Measurements from ENCODE around the gene ZNF275.
"Not testable (repeated sequence)": the region's sequence is repeated elsewhere in the genome, so short reads cannot be mapped to it uniquely, and the experiment has no call there.

The ZNF275 gene

DNA sequence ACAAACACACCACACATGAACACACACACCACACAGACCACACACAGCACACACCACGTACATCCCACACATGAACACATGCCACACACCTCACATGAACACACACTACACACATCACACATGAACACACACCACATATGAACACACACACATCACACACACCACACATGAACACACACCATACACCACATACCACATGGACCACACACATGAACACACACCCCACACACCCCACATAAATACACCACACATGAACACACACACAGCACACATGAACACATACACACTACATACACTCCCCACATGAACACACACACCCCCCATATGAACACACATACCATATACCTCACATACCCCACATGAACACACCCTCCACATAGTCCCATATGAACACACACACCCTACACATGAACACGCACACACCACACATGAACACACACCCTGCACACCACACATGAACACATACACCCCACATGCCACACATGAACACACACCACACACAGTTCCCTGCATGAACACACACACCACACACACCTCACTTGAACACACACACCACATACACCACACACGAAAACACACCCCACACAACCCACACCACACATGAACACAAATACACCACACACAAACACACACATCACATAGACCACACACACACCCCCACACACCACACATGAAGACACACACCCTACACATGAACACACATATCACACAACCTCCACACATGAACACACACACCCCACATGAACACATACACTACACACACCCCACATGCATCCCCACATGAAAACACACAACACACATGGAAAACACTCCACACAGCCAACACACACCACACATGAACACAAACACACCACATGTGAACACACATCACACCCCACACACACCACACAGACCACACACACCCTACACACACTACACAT lies 48.9 kb downstream of the ZNF275 start:
- Histone ChIP-seq H3K27me3 (ENCODE audit: low read length) (no peaks in the 10 kb centered on the region), H3K9me3 (ENCODE audit: insufficient read depth, low read length) (no peaks in the 10 kb centered on the region), H3K4me3 (ENCODE audit: insufficient read depth, low read length, poor library complexity, severe bottlenecking) (no peak overlapping the region), H3K27ac (ENCODE audit: low read depth, low read length) (no peak overlapping the region), H2AFZ (ENCODE audit: low read depth, low read length, severe bottlenecking) (no peak overlapping the region), H3K4me2 (ENCODE audit: low read depth, low read length, poor library complexity, severe bottlenecking) (no peak overlapping the region), H3K36me3 (ENCODE audit: low read length) (no peaks in the 10 kb centered on the region), H4K20me1 (ENCODE audit: low read depth, low read length) (no peaks in the 10 kb centered on the region), H3F3A (ENCODE audit: insufficient read depth) (no peaks in the 10 kb centered on the region), H3K9me2 (replicated peaks; ENCODE audit: insufficient read depth, low read length) (no peaks in the 10 kb centered on the region), H3K9ac (ENCODE audit: low read length) (no peak overlapping the region), H3K79me2 (ENCODE audit: insufficient read depth, low read length) (no peaks in the 10 kb centered on the region)
- TF ChIP-seq EZH2phosphoT487 (conservative IDR thresholded peaks at IDR 0.05; ENCODE audit: low read length) (no peak), CTCF (IDR thresholded peaks at IDR 0.05; ENCODE audit: insufficient read depth, low read length, poor library complexity, severe bottlenecking) (no peak)

GRCh38 chrX:153384390-153384789 lies 50.4 kb downstream of the ZNF275 start:
- no peak overlapping the region for H2AFZ ChIP-seq (ENCODE audit: low read depth, low read length, severe bottlenecking)
- TF ChIP-seq EZH2phosphoT487 (conservative IDR thresholded peaks at IDR 0.05; ENCODE audit: low read length): no peak
- no peak for TF ChIP-seq CTCF (IDR thresholded peaks at IDR 0.05; ENCODE audit: insufficient read depth, low read length, poor library complexity, severe bottlenecking)
- no peak overlapping the region for H3K4me3 ChIP-seq (ENCODE audit: insufficient read depth, low read length, poor library complexity, severe bottlenecking)
- H3K36me3 ChIP-seq (ENCODE audit: low read length): no peaks in the 10 kb centered on the region
- H3K9ac ChIP-seq (ENCODE audit: low read length): no peak overlapping the region
- H3F3A ChIP-seq (ENCODE audit: insufficient read depth): no peaks in the 10 kb centered on the region
- no peaks in the 10 kb centered on the region for H3K9me3 ChIP-seq (ENCODE audit: insufficient read depth, low read length)
- no peaks in the 10 kb centered on the region for H3K27me3 ChIP-seq (ENCODE audit: low read length)
- no peaks in the 10 kb centered on the region for H3K79me2 ChIP-seq (ENCODE audit: insufficient read depth, low read length)
- H3K27ac ChIP-seq (ENCODE audit: low read depth, low read length): no peak overlapping the region
- H3K4me2 ChIP-seq (ENCODE audit: low read depth, low read length, poor library complexity, severe bottlenecking): no peak overlapping the region
- no peaks in the 10 kb centered on the region for H4K20me1 ChIP-seq (ENCODE audit: low read depth, low read length)
- no peaks in the 10 kb centered on the region for H3K9me2 ChIP-seq (replicated peaks; ENCODE audit: insufficient read depth, low read length)

DNA sequence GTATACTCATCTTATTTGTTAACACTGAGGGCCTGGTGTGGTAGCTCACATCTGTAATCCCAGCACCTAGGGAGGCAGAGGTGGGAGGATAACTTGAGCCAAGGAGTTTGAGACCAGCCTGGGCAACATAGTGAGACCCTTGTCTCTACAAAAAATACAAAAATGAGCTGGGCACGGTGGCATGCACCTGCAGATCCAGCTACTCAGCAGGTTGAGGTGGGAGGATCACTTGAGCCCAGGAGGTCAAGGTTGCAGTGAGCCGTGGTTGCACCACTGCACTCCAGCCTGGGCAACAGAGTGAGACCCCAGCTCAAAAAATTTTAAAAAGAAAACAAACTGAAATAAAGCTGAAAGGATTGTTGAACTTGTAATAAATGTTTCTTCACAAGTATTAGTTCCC lies 51.0 kb downstream of the ZNF275 start:
- H3K9ac ChIP-seq (ENCODE audit: low read length); H3K36me3 ChIP-seq (ENCODE audit: low read length); H4K20me1 ChIP-seq (ENCODE audit: low read depth, low read length); H3K9me3 ChIP-seq (ENCODE audit: insufficient read depth, low read length); H3K27ac ChIP-seq (ENCODE audit: low read depth, low read length); H3F3A ChIP-seq (ENCODE audit: insufficient read depth); H2AFZ ChIP-seq (ENCODE audit: low read depth, low read length, severe bottlenecking); H3K79me2 ChIP-seq (ENCODE audit: insufficient read depth, low read length); H3K4me2 ChIP-seq (ENCODE audit: low read depth, low read length, poor library complexity, severe bottlenecking); H3K27me3 ChIP-seq (ENCODE audit: low read length); H3K4me3 ChIP-seq (ENCODE audit: insufficient read depth, low read length, poor library complexity, severe bottlenecking); H3K9me2 ChIP-seq (replicated peaks; ENCODE audit: insufficient read depth, low read length): not testable (repeated sequence)

GRCh38 chrX:153386097-153386496 lies 52.1 kb downstream of the ZNF275 start:
- Histone ChIP-seq H3K79me2 (ENCODE audit: insufficient read depth, low read length) (no peaks in the 10 kb centered on the region), H3K27ac (ENCODE audit: low read depth, low read length) (no peak overlapping the region), H3K4me2 (ENCODE audit: low read depth, low read length, poor library complexity, severe bottlenecking) (no peak overlapping the region), H3K27me3 (ENCODE audit: low read length) (no peaks in the 10 kb centered on the region), H3K9me2 (replicated peaks; ENCODE audit: insufficient read depth, low read length) (no peaks in the 10 kb centered on the region), H2AFZ (ENCODE audit: low read depth, low read length, severe bottlenecking) (no peak overlapping the region), H3K36me3 (ENCODE audit: low read length) (no peaks in the 10 kb centered on the region), H3K9me3 (ENCODE audit: insufficient read depth, low read length) (no peaks in the 10 kb centered on the region), H4K20me1 (ENCODE audit: low read depth, low read length) (no peaks in the 10 kb centered on the region), H3K4me3 (ENCODE audit: insufficient read depth, low read length, poor library complexity, severe bottlenecking) (no peak overlapping the region), H3K9ac (ENCODE audit: low read length) (no peak overlapping the region), H3F3A (ENCODE audit: insufficient read depth) (no peaks in the 10 kb centered on the region)
- TF ChIP-seq EZH2phosphoT487 (conservative IDR thresholded peaks at IDR 0.05; ENCODE audit: low read length) (no peak), CTCF (IDR thresholded peaks at IDR 0.05; ENCODE audit: insufficient read depth, low read length, poor library complexity, severe bottlenecking) (no peak)

Data from SU-DHL-6 (cell line).